MM.1S (cell line): Measurements from ENCODE around the gene NT5C1A.

ENCODE experiments used
- DNase-seq: peaks from one replicate; pipeline ENCODE4 v3.0.0-alpha.2; 2015
- H2AFZ ChIP-seq: fragments of 300-600 bp; sonication (generic); 2 replicates; pipeline ENCODE4 v1.6.0; 2016; ENCODE audit warnings: antibody characterized with exemption, low read length
- H3F3A ChIP-seq: fragments of 300-600 bp; sonication (generic); 2 replicates; pipeline ENCODE4 v1.6.1; 2016; ENCODE audit warnings: mild to moderate bottlenecking, antibody characterized with exemption, low read length, moderate library complexity, mixed read lengths; ENCODE audit not compliant: insufficient read depth
- H3K27ac ChIP-seq: fragments of 300-600 bp; sonication (generic); 2 replicates; pipeline ENCODE4 v1.5.1; 2016; ENCODE audit warnings: mild to moderate bottlenecking, low read length
- H3K27me3 ChIP-seq: fragments of 300-600 bp; sonication (generic); replicated peaks from 2 replicates; pipeline ENCODE4 v1.6.0; 2016; ENCODE audit warnings: low read length; ENCODE audit not compliant: insufficient read depth
- H3K36me3 ChIP-seq: fragments of 300-600 bp; sonication (generic); replicated peaks from 2 replicates; pipeline ENCODE4 v1.6.1; 2016; ENCODE audit warnings: mild to moderate bottlenecking, low read length, mixed read lengths; ENCODE audit not compliant: insufficient read depth
- H3K4me1 ChIP-seq: fragments of 300-600 bp; sonication (generic); 2 replicates; pipeline ENCODE4 v1.6.1; 2016; ENCODE audit warnings: low read length, mixed read lengths
- H3K4me2 ChIP-seq: fragments of 300-600 bp; sonication (generic); 2 replicates; pipeline ENCODE4 v1.6.0; 2016; ENCODE audit warnings: low read depth, low read length
- H3K4me3 ChIP-seq: fragments of 300-600 bp; sonication (generic); 2 replicates; pipeline ENCODE4 v1.5.1; 2016; ENCODE audit warnings: low read length, mixed read lengths
- H3K79me2 ChIP-seq: fragments of 300-600 bp; sonication (generic); 2 replicates; pipeline ENCODE4 v1.6.1; 2016; ENCODE audit warnings: mixed run types, low read length, mixed read lengths
- H3K9ac ChIP-seq: fragments of 300-600 bp; sonication (generic); 2 replicates; pipeline ENCODE4 v1.6.1; 2016; ENCODE audit warnings: low read length, mixed read lengths
- H3K9me2 ChIP-seq: fragments of 300-600 bp; sonication (generic); replicated peaks from 2 replicates; pipeline ENCODE4 v1.6.1; 2016; ENCODE audit warnings: mild to moderate bottlenecking, low read length, mixed read lengths; ENCODE audit not compliant: insufficient read depth
- H3K9me3 ChIP-seq: fragments of 300-600 bp; sonication (generic); replicated peaks from 2 replicates; pipeline ENCODE4 v1.6.1; 2016; ENCODE audit warnings: mild to moderate bottlenecking, low read length, mixed read lengths; ENCODE audit not compliant: insufficient read depth
- H4K20me1 ChIP-seq: fragments of 300-600 bp; sonication (generic); 2 replicates; pipeline ENCODE4 v1.6.1; 2016; ENCODE audit warnings: mild to moderate bottlenecking, low read length, moderate library complexity, mixed read lengths; ENCODE audit not compliant: insufficient read depth
- EZH2 ChIP-seq: fragments of 300-600 bp; sonication (generic); optimal IDR thresholded peaks from 2 replicates; pipeline ENCODE3; 2017; ENCODE audit warnings: low read depth, mild to moderate bottlenecking, antibody characterized with exemption, low read length, mixed read lengths
- EZH2phosphoT487 ChIP-seq: fragments of 300-600 bp; sonication (generic); IDR thresholded peaks from 2 replicates; pipeline ENCODE4 v1.6.1; 2018; ENCODE audit warnings: antibody characterized with exemption, low read length
- TF ChIP-seq, protein P1 (sequence below): fragments of 300-600 bp; sonication (generic); IDR thresholded peaks from 2 replicates; pipeline ENCODE4 v1.5.1; 2016; ENCODE audit warnings: antibody characterized with exemption, low read length, mixed read lengths

Gene NT5C1A

DNA sequence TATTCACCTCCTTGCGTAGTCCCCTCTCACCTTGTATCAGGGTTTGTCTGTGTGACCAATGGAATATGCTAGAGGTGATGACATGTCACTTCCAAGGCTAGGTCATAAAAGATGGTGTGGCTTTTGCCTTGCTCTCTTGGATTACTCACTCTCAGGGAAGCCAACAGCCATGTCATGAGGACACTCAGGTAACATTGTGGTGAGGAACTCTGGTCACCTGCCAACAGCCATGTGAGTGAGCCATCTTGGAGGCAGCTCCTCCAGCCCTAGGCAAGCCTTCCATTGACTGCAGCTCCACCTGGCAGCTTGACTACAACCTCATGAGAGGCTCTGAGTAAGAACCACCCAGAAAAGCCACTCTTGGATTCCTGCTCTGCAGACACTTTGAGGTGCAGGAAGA, 21.5 kb downstream of the NT5C1A start:
- DNase-seq = no peak

DNA sequence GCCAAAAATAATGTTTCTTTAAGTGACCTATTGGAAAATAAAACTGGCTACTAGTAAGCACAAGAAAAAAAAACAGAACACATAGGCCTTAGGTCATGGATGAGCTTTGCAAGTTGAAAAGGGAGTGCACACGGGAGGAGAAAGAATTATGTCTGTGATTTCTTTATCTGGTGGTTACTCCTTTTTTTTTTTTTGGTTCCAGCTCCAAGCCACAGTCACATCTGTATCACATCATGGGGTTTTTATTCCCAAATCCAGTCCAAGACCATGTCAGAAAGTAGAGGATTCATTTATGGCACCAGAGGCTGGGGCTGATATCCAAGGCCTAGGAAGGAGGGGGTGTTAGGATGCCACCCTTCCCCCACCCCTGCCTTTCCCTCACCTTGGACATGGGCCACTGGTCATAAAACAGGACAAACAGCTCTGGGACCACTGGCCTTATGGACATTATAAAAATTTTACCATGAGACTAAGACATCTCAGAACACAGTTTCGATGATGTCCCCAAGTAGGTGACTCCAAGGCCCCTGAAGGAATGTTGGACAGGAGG, 22.2 kb downstream of the NT5C1A start:
- no peak overlapping the region for H3K27ac ChIP-seq
- H3K27me3 ChIP-seq = no peaks in the 10 kb centered on the region
- H3K4me3 ChIP-seq = no peak overlapping the region
- H3K9ac ChIP-seq = no peak overlapping the region
- H3K9me2 ChIP-seq = no peaks in the 10 kb centered on the region
- H2AFZ ChIP-seq = no peak overlapping the region
- H3K4me1 ChIP-seq = peaks cover 9% of the 10 kb centered on the region
- H3K36me3 ChIP-seq = no peaks in the 10 kb centered on the region
- DNase-seq = no peak
- H3K4me2 ChIP-seq = no peak overlapping the region
- H3K79me2 ChIP-seq = no peaks in the 10 kb centered on the region
- no peaks in the 10 kb centered on the region for H4K20me1 ChIP-seq
- no peaks in the 10 kb centered on the region for H3F3A ChIP-seq
- TF ChIP-seq EZH2 (no peak), EZH2phosphoT487 (no peak)
- TF ChIP-seq, protein P1, sequence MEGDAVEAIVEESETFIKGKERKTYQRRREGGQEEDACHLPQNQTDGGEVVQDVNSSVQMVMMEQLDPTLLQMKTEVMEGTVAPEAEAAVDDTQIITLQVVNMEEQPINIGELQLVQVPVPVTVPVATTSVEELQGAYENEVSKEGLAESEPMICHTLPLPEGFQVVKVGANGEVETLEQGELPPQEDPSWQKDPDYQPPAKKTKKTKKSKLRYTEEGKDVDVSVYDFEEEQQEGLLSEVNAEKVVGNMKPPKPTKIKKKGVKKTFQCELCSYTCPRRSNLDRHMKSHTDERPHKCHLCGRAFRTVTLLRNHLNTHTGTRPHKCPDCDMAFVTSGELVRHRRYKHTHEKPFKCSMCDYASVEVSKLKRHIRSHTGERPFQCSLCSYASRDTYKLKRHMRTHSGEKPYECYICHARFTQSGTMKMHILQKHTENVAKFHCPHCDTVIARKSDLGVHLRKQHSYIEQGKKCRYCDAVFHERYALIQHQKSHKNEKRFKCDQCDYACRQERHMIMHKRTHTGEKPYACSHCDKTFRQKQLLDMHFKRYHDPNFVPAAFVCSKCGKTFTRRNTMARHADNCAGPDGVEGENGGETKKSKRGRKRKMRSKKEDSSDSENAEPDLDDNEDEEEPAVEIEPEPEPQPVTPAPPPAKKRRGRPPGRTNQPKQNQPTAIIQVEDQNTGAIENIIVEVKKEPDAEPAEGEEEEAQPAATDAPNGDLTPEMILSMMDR = no peak
- no peaks in the 10 kb centered on the region for H3K9me3 ChIP-seq

More for the DNA sequence above, 21.5 kb downstream of the NT5C1A start:
- Histone ChIP-seq H3F3A (no peaks in the 10 kb centered on the region), H3K9me2 (no peaks in the 10 kb centered on the region), H3K79me2 (no peaks in the 10 kb centered on the region), H3K27me3 (no peaks in the 10 kb centered on the region), H4K20me1 (no peaks in the 10 kb centered on the region), H2AFZ (no peak overlapping the region), H3K9me3 (no peaks in the 10 kb centered on the region), H3K27ac (no peak overlapping the region), H3K4me2 (no peak overlapping the region), H3K9ac (no peak overlapping the region), H3K4me1 (peaks cover 9% of the 10 kb centered on the region), H3K36me3 (no peaks in the 10 kb centered on the region), H3K4me3 (no peak overlapping the region)
- TF ChIP-seq EZH2phosphoT487 (no peak), EZH2 (no peak)
- TF ChIP-seq, protein P1 = no peak

DNA sequence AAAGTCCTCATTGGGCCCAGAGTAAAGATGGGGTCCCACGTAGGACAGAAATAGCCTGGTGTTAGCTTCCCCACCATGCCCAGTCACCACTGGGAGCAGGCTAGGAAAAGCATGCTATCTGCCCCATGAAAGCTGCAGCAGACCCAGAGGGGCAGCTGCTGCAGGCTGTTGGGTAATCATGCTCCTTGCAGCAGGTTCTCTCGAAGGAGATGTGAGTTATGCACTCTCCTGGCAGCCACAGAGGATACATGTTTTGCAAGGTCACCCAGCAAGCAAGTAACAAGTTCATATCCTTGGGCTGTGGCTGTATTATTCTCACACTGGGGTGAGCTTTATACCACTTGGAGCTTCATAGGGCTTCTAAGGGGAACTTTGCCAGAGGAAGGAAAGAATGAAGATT, 23.4 kb downstream of the NT5C1A start:
- Histone ChIP-seq H3K4me2 (no peak overlapping the region), H3K4me3 (no peak overlapping the region), H3F3A (no peaks in the 10 kb centered on the region), H2AFZ (no peak overlapping the region), H4K20me1 (no peaks in the 10 kb centered on the region), H3K36me3 (no peaks in the 10 kb centered on the region), H3K27ac (no peak overlapping the region), H3K9ac (no peak overlapping the region), H3K9me3 (no peaks in the 10 kb centered on the region), H3K4me1 (peaks cover 4% of the 10 kb centered on the region; the same call in 1 of the 2 replicates), H3K27me3 (no peaks in the 10 kb centered on the region), H3K9me2 (no peaks in the 10 kb centered on the region), H3K79me2 (no peaks in the 10 kb centered on the region)
- no peak for TF ChIP-seq EZH2phosphoT487
- TF ChIP-seq, protein P1 = no peak
- TF ChIP-seq EZH2 = no peak
- DNase-seq = no peak
